ENCODE results near the gene ATRAID. TPM values are rescaled to one million over a fixed set of nuclear protein-coding genes. Genes with fewer than 3 reads are reported as not detected.

ATRAID gene
- total RNA-seq, 1 experiment from 2014 or later = 104 TPM

GRCh38 chr2:27177441-27178351 is 34.1 kb upstream of the ATRAID start:
- no peaks in the 10 kb centered on the region for H3K4me1 Mint-ChIP-seq (ENCODE audit: low read depth, unreplicated experiment)
- H3K27me3 Mint-ChIP-seq (ENCODE audit: unreplicated experiment) = peaks cover 28% of the 10 kb centered on the region
- TF ChIP-seq, protein P1, sequence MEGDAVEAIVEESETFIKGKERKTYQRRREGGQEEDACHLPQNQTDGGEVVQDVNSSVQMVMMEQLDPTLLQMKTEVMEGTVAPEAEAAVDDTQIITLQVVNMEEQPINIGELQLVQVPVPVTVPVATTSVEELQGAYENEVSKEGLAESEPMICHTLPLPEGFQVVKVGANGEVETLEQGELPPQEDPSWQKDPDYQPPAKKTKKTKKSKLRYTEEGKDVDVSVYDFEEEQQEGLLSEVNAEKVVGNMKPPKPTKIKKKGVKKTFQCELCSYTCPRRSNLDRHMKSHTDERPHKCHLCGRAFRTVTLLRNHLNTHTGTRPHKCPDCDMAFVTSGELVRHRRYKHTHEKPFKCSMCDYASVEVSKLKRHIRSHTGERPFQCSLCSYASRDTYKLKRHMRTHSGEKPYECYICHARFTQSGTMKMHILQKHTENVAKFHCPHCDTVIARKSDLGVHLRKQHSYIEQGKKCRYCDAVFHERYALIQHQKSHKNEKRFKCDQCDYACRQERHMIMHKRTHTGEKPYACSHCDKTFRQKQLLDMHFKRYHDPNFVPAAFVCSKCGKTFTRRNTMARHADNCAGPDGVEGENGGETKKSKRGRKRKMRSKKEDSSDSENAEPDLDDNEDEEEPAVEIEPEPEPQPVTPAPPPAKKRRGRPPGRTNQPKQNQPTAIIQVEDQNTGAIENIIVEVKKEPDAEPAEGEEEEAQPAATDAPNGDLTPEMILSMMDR (IDR thresholded peaks at IDR 0.05; ENCODE audit: unreplicated experiment) = no peak
- H3K36me3 Mint-ChIP-seq (ENCODE audit: insufficient read depth, unreplicated experiment) = no peaks in the 10 kb centered on the region
- no peak overlapping the region for H3K4me3 Mint-ChIP-seq (ENCODE audit: low read depth, unreplicated experiment)
- no peaks in the 10 kb centered on the region for H3K9me3 Mint-ChIP-seq (ENCODE audit: low read depth, unreplicated experiment)
- intact Hi-C loops (cut with micrococcal nuclease; ENCODE audit: unreplicated experiment) = no loop called here
- DNase-seq = no peak
- CTCF ChIA-PET = interaction anchor here (0.7 kb wide), 1 partner anchor 718 kb away, joined by 8 read pairs; no protein-coding TSS in a partner anchor
- BruUV-seq (replicated peaks) = no TSS peak
- H3K27ac Mint-ChIP-seq (ENCODE audit: unreplicated experiment) = no peak overlapping the region

DNA sequence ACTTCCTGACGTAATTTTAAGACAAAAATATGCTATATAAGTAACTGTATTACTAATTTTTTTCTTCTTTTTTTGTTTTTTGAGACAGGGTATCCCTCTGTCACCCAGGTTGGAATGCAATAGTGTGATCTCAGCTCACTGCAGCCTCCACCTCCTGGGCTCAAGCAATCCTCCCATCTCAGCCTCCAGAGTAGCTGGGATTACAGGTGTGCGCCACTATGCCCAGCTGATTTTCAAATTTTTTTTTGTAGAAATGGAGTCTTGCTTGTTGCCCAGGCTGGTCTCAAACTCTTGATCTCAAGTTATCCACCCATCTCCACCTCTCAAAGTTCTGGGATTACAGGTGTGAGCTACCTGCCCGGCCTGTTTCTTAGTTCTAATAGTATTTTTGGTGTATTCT is 33.4 kb upstream of the ATRAID start:
- no peak overlapping the region for H3K27ac Mint-ChIP-seq (ENCODE audit: unreplicated experiment)
- DNase-seq = no peak
- no peaks in the 10 kb centered on the region for H3K9me3 Mint-ChIP-seq (ENCODE audit: low read depth, unreplicated experiment)
- intact Hi-C loops (cut with micrococcal nuclease; ENCODE audit: unreplicated experiment) = no loop called here
- no TSS peak for BruUV-seq (replicated peaks)
- CTCF ChIA-PET = no interaction called here
- no peaks in the 10 kb centered on the region for H3K36me3 Mint-ChIP-seq (ENCODE audit: insufficient read depth, unreplicated experiment)
- H3K4me3 Mint-ChIP-seq (ENCODE audit: low read depth, unreplicated experiment) = no peak overlapping the region
- H3K4me1 Mint-ChIP-seq (ENCODE audit: low read depth, unreplicated experiment) = no peaks in the 10 kb centered on the region
- TF ChIP-seq, protein P1 (IDR thresholded peaks at IDR 0.05; ENCODE audit: unreplicated experiment) = no peak
- peaks cover 36% of the 10 kb centered on the region for H3K27me3 Mint-ChIP-seq (ENCODE audit: unreplicated experiment)

- intact Hi-C loops (cut with micrococcal nuclease; ENCODE audit: unreplicated experiment) = no loop called here
- H3K27ac Mint-ChIP-seq (ENCODE audit: unreplicated experiment) = no peak overlapping the region
- no TSS peak for BruUV-seq (replicated peaks)
- H3K36me3 Mint-ChIP-seq (ENCODE audit: insufficient read depth, unreplicated experiment) = no peaks in the 10 kb centered on the region
- CTCF ChIA-PET = no interaction called here
- TF ChIP-seq, protein P1 (IDR thresholded peaks at IDR 0.05; ENCODE audit: unreplicated experiment) = no peak
- DNase-seq = no peak
- no peaks in the 10 kb centered on the region for H3K9me3 Mint-ChIP-seq (ENCODE audit: low read depth, unreplicated experiment)
- peaks cover 42% of the 10 kb centered on the region for H3K27me3 Mint-ChIP-seq (ENCODE audit: unreplicated experiment)
- no peaks in the 10 kb centered on the region for H3K4me1 Mint-ChIP-seq (ENCODE audit: low read depth, unreplicated experiment)
- no peak overlapping the region for H3K4me3 Mint-ChIP-seq (ENCODE audit: low read depth, unreplicated experiment)
Observed at GRCh38 chr2:27179344-27180000, 32.4 kb upstream of the ATRAID start.

GRCh38 chr2:27182346-27182745 is 29.5 kb upstream of the ATRAID start:
- Mint-ChIP-seq H3K27me3 (ENCODE audit: unreplicated experiment) (peaks cover 67% of the 10 kb centered on the region), H3K4me3 (ENCODE audit: low read depth, unreplicated experiment) (no peak overlapping the region), H3K27ac (ENCODE audit: unreplicated experiment) (no peak overlapping the region), H3K36me3 (ENCODE audit: insufficient read depth, unreplicated experiment) (no peaks in the 10 kb centered on the region), H3K4me1 (ENCODE audit: low read depth, unreplicated experiment) (no peaks in the 10 kb centered on the region), H3K9me3 (ENCODE audit: low read depth, unreplicated experiment) (no peaks in the 10 kb centered on the region)
- CTCF ChIA-PET = interaction anchor here (0.6 kb wide), 1 partner anchor 8 kb away, joined by 5 read pairs; no protein-coding TSS in a partner anchor
- intact Hi-C loops (cut with micrococcal nuclease; ENCODE audit: unreplicated experiment) = no loop called here
- TF ChIP-seq, protein P1 (IDR thresholded peaks at IDR 0.05; ENCODE audit: unreplicated experiment) = no peak
- no TSS peak for BruUV-seq (replicated peaks)
- DNase-seq = no peak

All from Calu3 (cell line).